Naive thymus-derived CD4-positive, alpha-beta T cell (primary cell): Measurements from ENCODE around the gene SOX12. TPM values are rescaled to one million over a fixed set of nuclear protein-coding genes. Genes with fewer than 3 reads are reported as not detected.

Experiments
- ATAC-seq: fragments of 150-1000 bp; cut with Tn5 transposase; 2 replicates; pipeline ENCODE4 v1.10.0; 2021; ENCODE audit warnings: mild to moderate bottlenecking, moderate library complexity
- CTCF ChIA-PET: fragments of 350-600 bp; sonication (Branson Sonifier 250); formaldehyde crosslinking; loops from one replicate; lab custom pipeline; 2021; ENCODE audit warnings: antibody characterized with exemption; lab: Charles Lee
- POLR2A ChIA-PET: fragments of 350-600 bp; sonication (Branson Sonifier 250); formaldehyde crosslinking; loops from one replicate; lab custom pipeline; 2021; ENCODE audit warnings: antibody characterized with exemption, inconsistent platforms; lab: Charles Lee
- DNase-seq, 9 donors: peaks; one replicate each; pipeline versions ENCODE4 v3.0.0 to v3.0.0-alpha.2; 2020 to 2022; ENCODE audit warnings: mixed read lengths in 1 of 9
- H3K27ac ChIP-seq: one replicate; pipeline ENCODE4 v1.7.0; 2013; ENCODE audit warnings: mild to moderate bottlenecking, low read depth, low read length, moderate library complexity
- H3K27me3 ChIP-seq, 2 donors: one replicate each; pipeline ENCODE4 v1.7.0; 2013; ENCODE audit warnings: low read length in 2 of 2, mild to moderate bottlenecking in 2 of 2, moderate library complexity in 2 of 2; ENCODE audit not compliant: control insufficient read depth in 2 of 2, insufficient read depth in 2 of 2
- H3K36me3 ChIP-seq, 3 experiments: 1 replicate in 2 of 3; 2 replicates in 1 of 3; pipeline ENCODE4 v1.7.0; 2013; ENCODE audit warnings: low read length in 3 of 3, mild to moderate bottlenecking in 3 of 3, moderate library complexity in 1 of 3; ENCODE audit not compliant: insufficient read depth in 3 of 3, control insufficient read depth in 2 of 3
- H3K4me1 ChIP-seq, 2 donors: one replicate each; pipeline ENCODE4 v1.7.0; 2013; ENCODE audit warnings: low read length in 2 of 2, mild to moderate bottlenecking in 2 of 2, moderate library complexity in 1 of 2; ENCODE audit not compliant: control insufficient read depth in 2 of 2, insufficient read depth in 2 of 2
- H3K4me3 ChIP-seq: 2 replicates; pipeline ENCODE4 v1.7.0; 2013; ENCODE audit warnings: mild to moderate bottlenecking, low read length
- H3K9me3 ChIP-seq, 3 experiments: 1 replicate in 2 of 3; 2 replicates in 1 of 3; pipeline ENCODE4 v1.7.0; 2013; ENCODE audit warnings: low read length in 3 of 3; ENCODE audit not compliant: control insufficient read depth in 2 of 3
- H3K27ac Mint-ChIP-seq, 9 donors: one replicate each; pipeline ENCODE4 v1.8.0; 2020 to 2022; ENCODE audit warnings: mixed read lengths in 9 of 9, mild to moderate bottlenecking in 8 of 9, moderate library complexity in 5 of 9, inconsistent platforms in 2 of 9
- H3K27me3 Mint-ChIP-seq, 5 donors: one replicate each; pipeline ENCODE4 v1.8.0; 2021 to 2022; ENCODE audit warnings: mixed read lengths in 5 of 5, mild to moderate bottlenecking in 1 of 5
- H3K36me3 Mint-ChIP-seq, 5 donors: one replicate each; pipeline ENCODE4 v1.8.0; 2020 to 2022; ENCODE audit warnings: mixed read lengths in 5 of 5, mild to moderate bottlenecking in 3 of 5, inconsistent platforms in 1 of 5
- H3K4me1 Mint-ChIP-seq, 7 donors: one replicate each; pipeline ENCODE4 v1.8.0; 2020 to 2022; ENCODE audit warnings: mixed read lengths in 7 of 7, mild to moderate bottlenecking in 3 of 7, inconsistent platforms in 1 of 7
- H3K4me3 Mint-ChIP-seq, 10 donors: one replicate each; pipeline ENCODE4 v1.8.0; 2020 to 2022; ENCODE audit warnings: mild to moderate bottlenecking in 10 of 10, mixed read lengths in 10 of 10, moderate library complexity in 6 of 10, inconsistent platforms in 2 of 10
- H3K9me3 Mint-ChIP-seq, 11 donors: one replicate each; pipeline ENCODE4 v1.8.0; 2020 to 2022; ENCODE audit warnings: mixed read lengths in 11 of 11, mild to moderate bottlenecking in 4 of 11, inconsistent platforms in 1 of 11, moderate library complexity in 1 of 11
- intact Hi-C, 2 donors: fragments of 100-400 bp; cut with micrococcal nuclease; formaldehyde crosslinking; loops; one replicate each; pipeline ENCODE4 v1.15.1; 2023
- polyA plus RNA-seq, 2 donors: library from polyadenylated mRNA; unstranded; fragments of 300-500 nt; fragmentation: Illumina TruSeq; gene quantifications; one replicate each; pipeline ENCODE4 v1.2.3, GENCODE V29; 2021
- total RNA-seq, 6 experiments: library from RNA in 5 of 6; stranded (reverse) in 5 of 6; gene quantifications; 1 replicate in 5 of 6; 2 replicates in 1 of 6; pipeline ENCODE4 v1.2.3 and lab custom pipeline; 2021 to 2026

The SOX12 gene
- total and polyA plus RNA-seq, 7 experiments from 2014 or later, result 0.89 to 15.1 (median 9.4) TPM

DNA sequence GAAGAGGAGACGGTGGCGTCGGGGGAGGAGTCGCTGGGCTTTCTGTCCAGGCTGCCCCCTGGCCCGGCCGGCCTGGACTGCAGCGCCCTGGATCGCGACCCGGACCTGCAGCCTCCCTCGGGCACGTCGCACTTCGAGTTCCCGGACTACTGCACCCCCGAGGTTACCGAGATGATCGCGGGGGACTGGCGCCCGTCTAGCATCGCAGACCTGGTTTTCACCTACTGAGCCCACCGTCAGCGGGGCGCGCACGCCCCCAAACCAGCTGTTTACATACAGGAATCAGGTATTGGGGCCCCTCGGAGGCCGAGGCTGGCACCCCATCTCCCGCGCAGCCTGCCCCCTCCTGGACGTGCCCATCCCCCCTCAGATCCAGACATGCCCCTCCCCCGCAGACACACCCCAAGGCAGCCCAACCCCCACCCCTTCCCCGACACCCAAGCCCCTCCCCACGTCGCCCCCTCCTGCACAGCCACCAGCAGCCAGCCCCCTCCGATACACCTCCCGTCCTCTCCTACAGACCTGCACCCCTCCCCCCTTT lies 1.4 kb downstream of the SOX12 start:
- Histone ChIP-seq H3K9me3 (no peaks in the 10 kb centered on the region), H3K4me3 (peak overlapping the region; percentile 54), H3K27ac (peak overlapping the region; percentile 82), H3K36me3 (no peaks in the 10 kb centered on the region), H3K4me1 (peaks cover 7 to 9% of the 10 kb centered on the region in 2 donors), H3K27me3 (no peaks in the 10 kb centered on the region)
- Mint-ChIP-seq H3K27me3 (peaks cover 0 to 6% (median 0%) of the 10 kb centered on the region in 5 donors), H3K36me3 (no peaks in the 10 kb centered on the region), H3K4me3 (peak overlapping the region; percentile 67 to 88 (median 81)), H3K9me3 (peaks cover 0 to 2% (median 0%) of the 10 kb centered on the region in 11 donors), H3K4me1 (peaks cover 10 to 31% (median 28%) of the 10 kb centered on the region in 7 donors), H3K27ac (peak overlapping the region in 8 of 9 donors; percentile 64 to 87 (median 77))
- CTCF ChIA-PET, result no interaction called here
- no peak for DNase-seq
- intact Hi-C loops, result loop anchor here (1.0 to 10.0 kb wide), 5 partner anchors 20 to 1778 kb away; partner anchors contain the start of genes NRSN2 (in 2 of the 2), STK35 (in 1 of the 2) and TRIB3 (in 1 of the 2)
- POLR2A ChIA-PET, result interaction anchor here (1.1 to 6.3 kb wide), 3 partner anchors 17 to 29 kb away, joined by 3 to 74 read pairs (median 13); partner anchors contain the start of gene ZCCHC3
- ATAC-seq, result no peak

DNA sequence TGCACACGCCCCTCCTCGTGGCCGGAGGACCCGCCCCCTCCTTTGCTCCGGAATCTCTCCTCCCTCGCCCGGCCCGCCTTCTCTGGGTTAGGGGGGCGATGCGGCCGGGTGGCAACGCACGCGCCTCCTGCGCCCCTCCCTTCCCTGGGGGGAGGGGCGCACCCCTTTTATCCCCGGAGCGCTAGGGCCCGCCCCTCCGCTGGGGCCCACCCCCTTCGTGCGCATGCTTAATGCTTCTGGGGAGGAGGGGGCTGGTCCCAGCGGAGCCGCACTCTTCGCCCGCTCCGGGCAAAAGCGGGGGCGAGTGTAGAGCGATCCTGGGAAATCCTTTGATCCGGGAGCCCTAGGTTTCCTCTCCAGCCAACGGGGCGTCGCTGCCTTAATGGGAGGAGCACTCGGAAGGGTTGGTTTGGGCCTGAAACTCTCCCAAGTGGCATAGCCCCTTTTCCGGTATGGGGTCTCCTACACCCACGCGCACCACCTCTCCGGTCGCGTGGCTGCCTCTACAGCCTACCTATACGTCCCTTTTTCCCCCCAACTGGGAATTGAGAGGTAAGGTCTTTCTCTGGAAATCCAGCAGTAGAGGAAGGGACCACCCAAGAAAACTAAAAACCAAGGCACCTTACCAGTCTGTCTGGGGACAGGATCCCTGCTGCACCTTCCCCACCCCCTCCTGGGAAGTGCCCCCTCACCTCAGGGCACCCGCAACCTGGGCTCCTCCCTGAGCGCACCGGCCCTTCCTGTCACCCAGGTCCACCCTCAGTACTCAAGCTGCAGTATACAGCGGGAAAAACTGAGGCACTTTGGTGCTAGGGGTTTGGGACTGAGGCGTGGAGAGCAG lies 2.1 kb downstream of the SOX12 start:
- intact Hi-C loops, result loop anchor here (1.0 to 10.0 kb wide), 5 partner anchors 19 to 1777 kb away; partner anchors contain the start of genes NRSN2 (in 2 of the 2), STK35 (in 1 of the 2) and TRIB3 (in 1 of the 2)
- peak; percentile 56 for ATAC-seq
- H3K9me3 ChIP-seq, result no peaks in the 10 kb centered on the region

DNA sequence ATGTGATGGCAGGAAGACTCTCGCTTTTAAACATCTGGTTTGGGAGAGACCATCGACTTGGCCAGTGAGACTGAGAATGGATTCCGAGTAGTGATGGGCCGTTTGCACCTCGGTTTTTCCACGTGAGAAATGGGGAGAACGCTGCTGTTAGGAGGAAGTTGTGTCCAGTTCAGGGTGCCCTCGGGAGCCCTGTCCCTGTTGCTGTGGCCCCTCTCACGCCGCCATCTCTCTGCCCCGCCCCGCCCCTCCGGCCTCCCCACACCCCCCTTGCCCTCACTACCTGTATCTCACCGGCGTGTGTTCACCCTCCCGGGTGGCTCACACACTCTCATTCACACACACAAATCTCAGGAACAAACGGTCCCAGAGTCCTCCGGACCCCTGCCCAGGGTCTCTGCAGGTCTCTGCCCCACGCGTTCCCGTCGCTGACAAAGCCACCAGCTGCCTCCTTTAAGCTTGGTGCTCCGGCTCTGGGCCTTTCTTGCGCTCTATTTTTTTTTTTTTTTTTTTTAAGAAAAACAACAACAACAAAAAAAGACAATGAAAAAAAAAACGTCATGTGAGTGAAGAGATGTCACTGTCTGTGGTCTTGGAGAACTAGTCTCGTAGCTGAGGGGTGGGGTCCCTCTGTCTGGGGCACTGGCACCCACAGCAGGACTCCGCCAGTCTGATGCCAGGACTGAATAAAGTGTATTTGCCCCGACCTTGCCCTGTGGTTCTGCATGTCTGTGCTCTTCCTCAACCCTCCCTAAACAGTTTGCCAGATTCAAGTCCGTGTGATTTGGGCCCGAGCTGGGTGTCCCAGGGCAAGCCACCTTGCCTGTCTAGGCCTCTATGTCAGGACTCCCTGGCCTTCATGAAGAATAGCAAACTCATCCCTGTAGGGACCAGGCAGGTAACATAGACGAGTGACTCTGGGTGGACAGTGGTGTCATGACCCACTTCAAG lies 2.9 kb downstream of the SOX12 start:
- peak overlapping the region; percentile 35 to 87 (median 72) for H3K27ac Mint-ChIP-seq
- ATAC-seq, result no peak
- Histone ChIP-seq H3K4me3 (no peak overlapping the region), H3K4me1 (peaks cover 7 to 9% of the 10 kb centered on the region in 2 donors), H3K36me3 (no peaks in the 10 kb centered on the region), H3K27ac (peak overlapping the region; percentile 82), H3K27me3 (no peaks in the 10 kb centered on the region), H3K9me3 (no peaks in the 10 kb centered on the region)
- peaks cover 0 to 8% (median 0%) of the 10 kb centered on the region in 5 donors for H3K27me3 Mint-ChIP-seq
- H3K36me3 Mint-ChIP-seq, result no peaks in the 10 kb centered on the region
- intact Hi-C loops, result loop anchor here in 1 of 2 donors (10.0 kb wide), 1 partner anchor 1776 kb away; the partner anchor contains the start of gene STK35
- peaks cover 10 to 31% (median 28%) of the 10 kb centered on the region in 7 donors for H3K4me1 Mint-ChIP-seq
- peak overlapping the region; percentile 67 to 88 (median 72) for H3K4me3 Mint-ChIP-seq
- peak in 2 of 9 donors; percentile 21 to 55 for DNase-seq
- peaks cover 0 to 2% (median 0%) of the 10 kb centered on the region in 11 donors for H3K9me3 Mint-ChIP-seq
- ChIA-PET CTCF (interaction anchor here (0.5 to 3.9 kb wide), 5 partner anchors 36 to 271 kb away, joined by 3 to 29 read pairs (median 11); partner anchors contain the start of gene DEFB132), POLR2A (interaction anchor here (0.7 to 2.8 kb wide), 5 partner anchors 26 to 62 kb away, joined by 3 to 14 read pairs (median 3); partner anchors contain the start of gene ZCCHC3)

More for the DNA sequence above, 2.1 kb downstream of the SOX12 start:
- Mint-ChIP-seq H3K27ac (peak overlapping the region in 8 of 9 donors; percentile 53 to 87 (median 82)), H3K27me3 (peaks cover 0 to 6% (median 0%) of the 10 kb centered on the region in 5 donors), H3K9me3 (peaks cover 0 to 2% (median 0%) of the 10 kb centered on the region in 11 donors), H3K36me3 (no peaks in the 10 kb centered on the region), H3K4me3 (peak overlapping the region; percentile 53 to 88 (median 80)), H3K4me1 (peaks cover 10 to 31% (median 28%) of the 10 kb centered on the region in 7 donors)
- Histone ChIP-seq H3K36me3 (no peaks in the 10 kb centered on the region), H3K4me3 (peak overlapping the region; percentile 54), H3K4me1 (peaks cover 7 to 9% of the 10 kb centered on the region in 2 donors), H3K27me3 (no peaks in the 10 kb centered on the region), H3K27ac (peak overlapping the region; percentile 82)
- CTCF ChIA-PET, result interaction anchor here (0.8 kb wide), 1 partner anchor 272 kb away, joined by 3 read pairs; no protein-coding TSS in a partner anchor
- POLR2A ChIA-PET, result interaction anchor here (1.1 to 6.3 kb wide), 2 partner anchors 29 to 61 kb away, joined by 4 to 74 read pairs; partner anchors contain the start of gene ZCCHC3
- DNase-seq, result peak; percentile 66 to 87 (median 83)

DNA sequence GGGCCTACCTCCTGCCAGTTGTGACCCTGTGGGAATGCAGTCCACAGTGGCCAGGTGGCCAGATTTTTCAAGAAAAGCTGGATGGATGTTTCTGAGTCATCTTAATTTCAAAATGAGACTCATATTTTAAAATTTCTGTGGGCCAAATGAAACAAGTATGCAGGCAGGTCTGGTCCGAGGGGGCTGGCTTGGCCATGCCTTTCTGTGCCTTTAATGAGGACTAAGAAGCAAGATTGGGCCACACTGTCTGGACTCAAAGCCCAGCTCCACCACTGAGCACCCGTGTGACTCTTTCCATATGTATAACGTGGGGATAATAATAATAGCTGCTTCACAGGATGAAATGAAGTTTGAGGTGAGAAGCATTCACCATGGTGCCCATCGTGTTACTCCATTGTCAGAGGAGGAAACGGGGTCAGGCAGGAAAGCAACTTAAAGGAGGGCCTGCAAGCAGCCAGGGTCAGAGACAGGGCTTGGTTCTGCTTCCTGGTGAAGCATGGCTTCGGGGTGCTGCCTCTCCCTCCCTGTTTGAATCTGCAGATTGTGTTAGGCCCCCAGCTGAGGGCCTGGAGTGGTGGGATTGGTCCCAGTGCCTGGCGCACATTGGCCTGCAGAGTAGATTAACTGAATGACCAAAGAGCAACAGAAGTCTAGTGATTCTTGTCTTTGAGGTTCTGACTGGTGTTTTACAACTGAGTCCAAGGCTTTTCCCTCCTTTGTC lies 3.8 kb downstream of the SOX12 start:
- H3K4me1 Mint-ChIP-seq, result peaks cover 10 to 30% (median 26%) of the 10 kb centered on the region in 7 donors
- peak overlapping the region; percentile 26 to 87 (median 72) for H3K27ac Mint-ChIP-seq
- no peak overlapping the region for H3K4me3 ChIP-seq
- CTCF ChIA-PET, result interaction anchor here (0.6 to 3.9 kb wide), 7 partner anchors 10 to 121 kb away, joined by 3 to 29 read pairs (median 5); partner anchors contain the start of genes DEFB129 and DEFB132
- peaks cover 0 to 2% (median 0%) of the 10 kb centered on the region in 11 donors for H3K9me3 Mint-ChIP-seq
- no peaks in the 10 kb centered on the region for H3K27me3 ChIP-seq
- H3K27me3 Mint-ChIP-seq, result peaks cover 0 to 4% (median 0%) of the 10 kb centered on the region in 5 donors
- no peak for DNase-seq
- H3K4me3 Mint-ChIP-seq, result peak overlapping the region in 8 of 10 donors; percentile 26 to 88 (median 68)
- POLR2A ChIA-PET, result interaction anchor here (0.7 to 2.8 kb wide), 4 partner anchors 19 to 53 kb away, joined by 3 to 14 read pairs (median 4); partner anchors contain the start of gene ZCCHC3
- intact Hi-C loops, result loop anchor here in 1 of 2 donors (10.0 kb wide), 1 partner anchor 1776 kb away; the partner anchor contains the start of gene STK35
- H3K27ac ChIP-seq, result peak overlapping the region; percentile 47
- H3K36me3 ChIP-seq, result no peaks in the 10 kb centered on the region
- H3K9me3 ChIP-seq, result no peaks in the 10 kb centered on the region
- peaks cover 4 to 9% of the 10 kb centered on the region in 2 donors for H3K4me1 ChIP-seq
- no peaks in the 10 kb centered on the region for H3K36me3 Mint-ChIP-seq
- no peak for ATAC-seq

DNA sequence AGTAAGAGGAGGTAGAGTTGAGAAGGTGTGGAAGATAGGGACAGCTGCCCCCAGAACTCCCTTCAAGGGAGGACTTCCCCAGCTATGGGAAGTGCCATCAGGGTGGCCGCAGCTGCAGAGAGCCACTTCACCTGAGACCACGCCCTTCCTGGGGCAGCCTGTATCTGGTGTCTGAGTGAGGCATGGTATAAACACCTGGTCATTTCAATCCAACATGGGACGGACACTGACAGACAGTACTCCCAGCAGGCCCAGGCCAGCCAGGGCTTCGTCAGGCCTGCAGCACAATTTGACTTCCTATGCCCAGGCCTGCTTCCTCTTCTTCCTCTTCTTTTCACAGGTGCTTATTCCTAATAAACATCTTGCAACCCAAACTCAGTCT lies 4.5 kb downstream of the SOX12 start:
- Histone ChIP-seq H3K36me3 (no peaks in the 10 kb centered on the region), H3K27me3 (no peaks in the 10 kb centered on the region), H3K4me3 (no peak overlapping the region), H3K4me1 (peaks cover 4% of the 10 kb centered on the region in 2 donors), H3K27ac (peak overlapping the region; percentile 38), H3K9me3 (no peaks in the 10 kb centered on the region)
- H3K36me3 Mint-ChIP-seq, result no peaks in the 10 kb centered on the region
- ChIA-PET POLR2A (interaction anchor here (1.0 to 2.8 kb wide), 4 partner anchors 11 to 33 kb away, joined by 3 to 14 read pairs (median 5); partner anchors contain the start of gene ZCCHC3), CTCF (interaction anchor here (0.7 to 3.9 kb wide), 11 partner anchors 9 to 122 kb away, joined by 3 to 29 read pairs (median 5); partner anchors contain the start of genes DEFB129 and DEFB132)
- H3K27ac Mint-ChIP-seq, result peak overlapping the region in 7 of 9 donors; percentile 28 to 76 (median 57)
- no peak for ATAC-seq
- peaks cover 0 to 2% (median 0%) of the 10 kb centered on the region in 11 donors for H3K9me3 Mint-ChIP-seq
- H3K4me1 Mint-ChIP-seq, result peaks cover 12 to 30% (median 23%) of the 10 kb centered on the region in 7 donors
- intact Hi-C loops, result loop anchor here (1.0 to 10.0 kb wide), 3 partner anchors 63 to 1775 kb away; partner anchors contain the start of gene STK35 (in 1 of the 2)
- H3K27me3 Mint-ChIP-seq, result peaks cover 0 to 3% (median 0%) of the 10 kb centered on the region in 5 donors
- H3K4me3 Mint-ChIP-seq, result no peak overlapping the region
- DNase-seq, result no peak
